Fibroblast of lung (primary cell): ENCODE results near the gene NEUROD1.
A peak's percentile ranks its signal among the peaks of the same experiment; 100 is the strongest.

ENCODE experiments used
- EZH2 ChIP-seq: IDR thresholded peaks from 2 replicates; pipeline ENCODE4 v1.5.1; 2012; ENCODE audit warnings: low read length, control low read depth, mild to moderate bottlenecking; ENCODE audit errors: missing control alignments
- TF ChIP-seq, protein P1 (sequence below), 2 donors: IDR thresholded peaks in 1 of 2; conservative IDR thresholded peaks in 1 of 2; 1 replicate in 1 of 2; 2 replicates in 1 of 2; pipeline ENCODE4 v1.5.1; 2011 to 2012; ENCODE audit warnings: low read length in 2 of 2, control low read depth in 1 of 2, inconsistent platforms in 1 of 2, low read depth in 1 of 2, mild to moderate bottlenecking in 1 of 2

GRCh38 chr2:181685150-181685688 is 4.9 kb upstream of the NEUROD1 start:
- TF ChIP-seq, protein P1, sequence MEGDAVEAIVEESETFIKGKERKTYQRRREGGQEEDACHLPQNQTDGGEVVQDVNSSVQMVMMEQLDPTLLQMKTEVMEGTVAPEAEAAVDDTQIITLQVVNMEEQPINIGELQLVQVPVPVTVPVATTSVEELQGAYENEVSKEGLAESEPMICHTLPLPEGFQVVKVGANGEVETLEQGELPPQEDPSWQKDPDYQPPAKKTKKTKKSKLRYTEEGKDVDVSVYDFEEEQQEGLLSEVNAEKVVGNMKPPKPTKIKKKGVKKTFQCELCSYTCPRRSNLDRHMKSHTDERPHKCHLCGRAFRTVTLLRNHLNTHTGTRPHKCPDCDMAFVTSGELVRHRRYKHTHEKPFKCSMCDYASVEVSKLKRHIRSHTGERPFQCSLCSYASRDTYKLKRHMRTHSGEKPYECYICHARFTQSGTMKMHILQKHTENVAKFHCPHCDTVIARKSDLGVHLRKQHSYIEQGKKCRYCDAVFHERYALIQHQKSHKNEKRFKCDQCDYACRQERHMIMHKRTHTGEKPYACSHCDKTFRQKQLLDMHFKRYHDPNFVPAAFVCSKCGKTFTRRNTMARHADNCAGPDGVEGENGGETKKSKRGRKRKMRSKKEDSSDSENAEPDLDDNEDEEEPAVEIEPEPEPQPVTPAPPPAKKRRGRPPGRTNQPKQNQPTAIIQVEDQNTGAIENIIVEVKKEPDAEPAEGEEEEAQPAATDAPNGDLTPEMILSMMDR (conservative IDR thresholded peaks at IDR 0.05 in 1 of 2, IDR thresholded peaks at IDR 0.05 in 1 of 2; ENCODE audit: low read depth in 1 of 2, low read length in 2 of 2) = no peak
- peak; percentile 56 for TF ChIP-seq EZH2
